GM06990 (cell line): ENCODE measurements around the gene TCEANC2.

ENCODE experiments used
- DNase-seq: peaks from one replicate; pipeline ENCODE4 v3.0.0-alpha.2; 2011; ENCODE audit not compliant: insufficient read length; ENCODE audit errors: extremely low read depth
- H3K27me3 ChIP-seq: replicated peaks from 2 replicates; pipeline ENCODE4 v1.6.0; 2011; ENCODE audit warnings: low read length; ENCODE audit not compliant: control insufficient read depth, insufficient read depth
- H3K36me3 ChIP-seq: 2 replicates; pipeline ENCODE4 v1.5.1; 2011; ENCODE audit warnings: low read length; ENCODE audit not compliant: control insufficient read depth, insufficient read depth
- H3K4me3 ChIP-seq: replicated peaks from 2 replicates; pipeline ENCODE4 v1.5.1; 2011; ENCODE audit warnings: low read depth, mild to moderate bottlenecking, control low read depth, low read length
- TF ChIP-seq, protein P1 (sequence below): IDR thresholded peaks from 2 replicates; pipeline ENCODE4 v1.5.1; 2011; ENCODE audit warnings: low read length, control low read depth, mild to moderate bottlenecking, inconsistent platforms; ENCODE audit not compliant: insufficient read depth, poor library complexity, severe bottlenecking

TCEANC2 gene

GRCh38 chr1:54142146-54142900 is 88.9 kb downstream of the TCEANC2 start:
- no peaks in the 10 kb centered on the region for H3K36me3 ChIP-seq
- H3K4me3 ChIP-seq = no peak overlapping the region
- TF ChIP-seq, protein P1, sequence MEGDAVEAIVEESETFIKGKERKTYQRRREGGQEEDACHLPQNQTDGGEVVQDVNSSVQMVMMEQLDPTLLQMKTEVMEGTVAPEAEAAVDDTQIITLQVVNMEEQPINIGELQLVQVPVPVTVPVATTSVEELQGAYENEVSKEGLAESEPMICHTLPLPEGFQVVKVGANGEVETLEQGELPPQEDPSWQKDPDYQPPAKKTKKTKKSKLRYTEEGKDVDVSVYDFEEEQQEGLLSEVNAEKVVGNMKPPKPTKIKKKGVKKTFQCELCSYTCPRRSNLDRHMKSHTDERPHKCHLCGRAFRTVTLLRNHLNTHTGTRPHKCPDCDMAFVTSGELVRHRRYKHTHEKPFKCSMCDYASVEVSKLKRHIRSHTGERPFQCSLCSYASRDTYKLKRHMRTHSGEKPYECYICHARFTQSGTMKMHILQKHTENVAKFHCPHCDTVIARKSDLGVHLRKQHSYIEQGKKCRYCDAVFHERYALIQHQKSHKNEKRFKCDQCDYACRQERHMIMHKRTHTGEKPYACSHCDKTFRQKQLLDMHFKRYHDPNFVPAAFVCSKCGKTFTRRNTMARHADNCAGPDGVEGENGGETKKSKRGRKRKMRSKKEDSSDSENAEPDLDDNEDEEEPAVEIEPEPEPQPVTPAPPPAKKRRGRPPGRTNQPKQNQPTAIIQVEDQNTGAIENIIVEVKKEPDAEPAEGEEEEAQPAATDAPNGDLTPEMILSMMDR = no peak
- DNase-seq = no peak
- H3K27me3 ChIP-seq = no peaks in the 10 kb centered on the region; the same call in 1 of the 2 replicates

- Histone ChIP-seq H3K36me3 (no peaks in the 10 kb centered on the region), H3K4me3 (no peak overlapping the region), H3K27me3 (no peaks in the 10 kb centered on the region; the same call in 1 of the 2 replicates)
- TF ChIP-seq, protein P1 = no peak
- no peak for DNase-seq
Observed at GRCh38 chr1:54144366-54144765, 91.0 kb downstream of the TCEANC2 start.

DNA sequence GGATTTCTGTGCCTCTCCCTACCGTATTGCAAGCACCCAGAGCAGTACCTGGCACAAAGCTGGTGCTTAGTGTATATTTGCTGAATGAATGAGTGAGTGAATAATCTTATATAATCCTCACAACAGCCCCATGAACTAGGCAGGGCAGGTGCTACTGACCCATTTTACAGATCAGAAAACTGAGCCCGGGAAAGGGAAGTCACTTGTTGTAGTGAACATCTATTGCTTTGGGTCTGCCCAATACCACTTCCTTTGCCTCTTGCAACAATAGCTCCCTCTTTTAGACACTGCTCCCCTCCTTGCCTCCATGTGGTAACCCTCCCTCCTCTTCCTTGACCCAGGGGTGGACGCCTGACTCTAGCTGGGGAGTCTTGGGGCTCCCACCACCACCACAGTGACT is 96.3 kb downstream of the TCEANC2 start:
- no peaks in the 10 kb centered on the region for H3K36me3 ChIP-seq
- no peak overlapping the region for H3K4me3 ChIP-seq
- DNase-seq = no peak
- H3K27me3 ChIP-seq = no peaks in the 10 kb centered on the region
- TF ChIP-seq, protein P1 = no peak

DNA sequence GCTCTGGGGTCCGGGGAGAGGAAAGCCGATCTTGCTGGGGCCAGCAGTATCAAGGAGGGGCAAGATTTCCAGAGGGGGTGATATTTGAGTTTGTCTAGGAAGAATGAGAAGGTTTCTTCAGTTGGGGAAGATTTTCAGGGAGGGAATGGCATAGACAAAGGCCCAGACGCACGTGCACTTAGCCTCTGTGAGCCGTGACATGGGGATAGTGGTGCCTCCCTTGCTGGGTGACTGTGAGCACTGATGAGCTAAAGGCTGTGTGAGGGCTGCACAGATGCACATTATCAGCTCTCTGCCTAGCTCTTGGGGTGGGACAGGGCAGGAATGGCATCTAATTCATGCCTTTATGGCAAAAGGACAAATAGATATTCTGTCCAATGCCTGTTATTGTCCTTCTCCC is 97.6 kb downstream of the TCEANC2 start:
- TF ChIP-seq, protein P1 = no peak
- Histone ChIP-seq H3K36me3 (no peaks in the 10 kb centered on the region), H3K27me3 (no peaks in the 10 kb centered on the region), H3K4me3 (no peak overlapping the region)
- no peak for DNase-seq

DNA sequence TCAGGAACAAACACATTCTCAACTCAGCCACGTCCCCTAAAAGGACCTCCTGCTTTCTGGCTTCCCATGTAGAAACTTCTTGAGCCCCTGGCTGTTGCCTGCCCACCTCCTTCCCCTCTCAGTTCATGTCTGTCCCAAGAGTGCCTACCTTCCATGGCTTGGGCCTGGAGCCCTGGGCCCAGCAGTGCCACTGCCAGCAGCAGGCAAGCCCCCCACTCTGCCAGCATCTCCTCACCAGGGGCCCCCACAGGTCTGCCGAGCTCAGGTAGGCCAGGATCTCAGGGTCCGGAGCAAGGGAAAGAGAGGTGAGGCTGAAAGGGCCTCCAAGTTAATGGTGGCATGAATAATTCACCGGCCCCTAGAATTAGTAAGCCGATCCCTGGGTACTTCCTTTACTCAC is 99.3 kb downstream of the TCEANC2 start, which contains the start of gene CDCP2:
TSS of gene CDCP2 (minus strand) at position 305 of the 400 bp plus-strand sequence. CDS start at position 227, 78 bp downstream.
- Histone ChIP-seq H3K36me3 (no peaks in the 10 kb centered on the region), H3K27me3 (no peaks in the 10 kb centered on the region), H3K4me3 (no peak within 1 kb of the TSS)
- TF ChIP-seq, protein P1 = no peak
- DNase-seq = no peak
